Gastroesophageal sphincter (tissue), 3 donors: ENCODE results near the gene HAPSTR1.

Experiments
- EP300 ChIP-seq: sonication (generic); formaldehyde crosslinking; IDR thresholded peaks from one replicate; pipeline ENCODE4 v1.6.1; 2017; ENCODE audit warnings: antibody characterized with exemption, mild to moderate bottlenecking
- POLR2A ChIP-seq, 2 donors: fragments of 450-650 bp; IDR thresholded peaks; one replicate each; pipeline ENCODE4 v1.6.1; 2017; ENCODE audit warnings: antibody characterized with exemption in 2 of 2, mild to moderate bottlenecking in 2 of 2, moderate library complexity in 1 of 2
- POLR2AphosphoS5 ChIP-seq: sonication (generic); formaldehyde crosslinking; IDR thresholded peaks from one replicate; pipeline ENCODE4 v1.6.1; 2017; ENCODE audit warnings: antibody characterized with exemption
- TF ChIP-seq, protein P1 (sequence below), 4 experiments: fragments of 200-600 bp in 2 of 4; fragments of 450-650 bp in 2 of 4; sonication (generic) in 1 of 4; IDR thresholded peaks; one replicate each; pipeline ENCODE4 v1.5.1; 2017 to 2019; ENCODE audit warnings: antibody characterized with exemption in 4 of 4, mild to moderate bottlenecking in 2 of 4, moderate library complexity in 2 of 4

DNA sequence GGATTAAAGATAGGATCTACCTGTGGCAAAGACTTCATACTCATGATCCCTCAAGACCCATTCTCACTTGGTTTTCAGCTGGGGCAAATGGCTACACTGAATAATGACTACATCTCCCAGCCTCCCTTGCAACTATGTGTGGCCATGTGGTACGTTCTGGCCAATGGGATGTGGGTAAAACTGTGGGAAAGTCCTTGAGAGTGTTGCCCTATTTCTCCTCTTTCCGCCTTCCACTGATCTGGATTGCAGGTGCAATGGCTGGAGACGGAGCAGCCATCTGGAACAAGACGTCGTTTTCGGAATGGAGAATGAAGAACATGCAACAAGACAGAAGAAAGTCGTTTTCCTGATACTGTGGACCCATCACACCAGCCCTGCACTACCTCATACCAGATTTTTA lies 48.5 kb downstream of the HAPSTR1 start:
- TF ChIP-seq, protein P1, sequence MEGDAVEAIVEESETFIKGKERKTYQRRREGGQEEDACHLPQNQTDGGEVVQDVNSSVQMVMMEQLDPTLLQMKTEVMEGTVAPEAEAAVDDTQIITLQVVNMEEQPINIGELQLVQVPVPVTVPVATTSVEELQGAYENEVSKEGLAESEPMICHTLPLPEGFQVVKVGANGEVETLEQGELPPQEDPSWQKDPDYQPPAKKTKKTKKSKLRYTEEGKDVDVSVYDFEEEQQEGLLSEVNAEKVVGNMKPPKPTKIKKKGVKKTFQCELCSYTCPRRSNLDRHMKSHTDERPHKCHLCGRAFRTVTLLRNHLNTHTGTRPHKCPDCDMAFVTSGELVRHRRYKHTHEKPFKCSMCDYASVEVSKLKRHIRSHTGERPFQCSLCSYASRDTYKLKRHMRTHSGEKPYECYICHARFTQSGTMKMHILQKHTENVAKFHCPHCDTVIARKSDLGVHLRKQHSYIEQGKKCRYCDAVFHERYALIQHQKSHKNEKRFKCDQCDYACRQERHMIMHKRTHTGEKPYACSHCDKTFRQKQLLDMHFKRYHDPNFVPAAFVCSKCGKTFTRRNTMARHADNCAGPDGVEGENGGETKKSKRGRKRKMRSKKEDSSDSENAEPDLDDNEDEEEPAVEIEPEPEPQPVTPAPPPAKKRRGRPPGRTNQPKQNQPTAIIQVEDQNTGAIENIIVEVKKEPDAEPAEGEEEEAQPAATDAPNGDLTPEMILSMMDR (IDR thresholded peaks at IDR 0.05): no peak
- TF ChIP-seq EP300 (no peak), POLR2AphosphoS5 (no peak), POLR2A (IDR thresholded peaks at IDR 0.05) (no peak)
